Nephron progenitor cell (in vitro differentiated cells): Measurements from ENCODE around the gene A2ML1.
"Not testable (repeated sequence)": the region's sequence is repeated elsewhere in the genome, so short reads cannot be mapped to it uniquely, and the experiment has no call there.

ENCODE experiments used
- DNase-seq: peaks from one replicate; pipeline ENCODE4 v3.0.0; 2021
- H3K27ac Mint-ChIP-seq: 2 replicates; pipeline ENCODE4 v1.8.0; 2021; ENCODE audit warnings: mild to moderate bottlenecking, moderate library complexity, mixed read lengths
- H3K27me3 Mint-ChIP-seq: 2 replicates; pipeline ENCODE4 v1.8.0; 2021; ENCODE audit warnings: mild to moderate bottlenecking, low read depth, mixed read lengths; ENCODE audit not compliant: poor library complexity
- H3K36me3 Mint-ChIP-seq: 2 replicates; pipeline ENCODE4 v1.8.0; 2021; ENCODE audit warnings: low read depth, mixed read lengths
- H3K4me1 Mint-ChIP-seq: 2 replicates; pipeline ENCODE4 v1.8.0; 2021; ENCODE audit warnings: mixed read lengths
- H3K4me3 Mint-ChIP-seq: 2 replicates; pipeline ENCODE4 v1.8.0; 2021; ENCODE audit warnings: mild to moderate bottlenecking, moderate library complexity, mixed read lengths
- H3K9me3 Mint-ChIP-seq: 2 replicates; pipeline ENCODE4 v1.8.0; 2021; ENCODE audit warnings: mild to moderate bottlenecking, moderate library complexity, mixed read lengths
- TF ChIP-seq, protein P1 (sequence below): fragments of 200-600 bp; sonication (generic); IDR thresholded peaks from 2 replicates; pipeline ENCODE4 v1.5.0; 2021; ENCODE audit warnings: antibody characterized with exemption

A2ML1 gene

GRCh38 chr12:8917031-8917430 is 94.6 kb downstream of the A2ML1 start:
- DNase-seq, result no peak
- H3K36me3 Mint-ChIP-seq, result peaks cover 21% of the 10 kb centered on the region
- peaks cover 22% of the 10 kb centered on the region for H3K4me1 Mint-ChIP-seq
- H3K4me3 Mint-ChIP-seq, result no peak overlapping the region
- H3K27ac Mint-ChIP-seq, result no peak overlapping the region
- TF ChIP-seq, protein P1, sequence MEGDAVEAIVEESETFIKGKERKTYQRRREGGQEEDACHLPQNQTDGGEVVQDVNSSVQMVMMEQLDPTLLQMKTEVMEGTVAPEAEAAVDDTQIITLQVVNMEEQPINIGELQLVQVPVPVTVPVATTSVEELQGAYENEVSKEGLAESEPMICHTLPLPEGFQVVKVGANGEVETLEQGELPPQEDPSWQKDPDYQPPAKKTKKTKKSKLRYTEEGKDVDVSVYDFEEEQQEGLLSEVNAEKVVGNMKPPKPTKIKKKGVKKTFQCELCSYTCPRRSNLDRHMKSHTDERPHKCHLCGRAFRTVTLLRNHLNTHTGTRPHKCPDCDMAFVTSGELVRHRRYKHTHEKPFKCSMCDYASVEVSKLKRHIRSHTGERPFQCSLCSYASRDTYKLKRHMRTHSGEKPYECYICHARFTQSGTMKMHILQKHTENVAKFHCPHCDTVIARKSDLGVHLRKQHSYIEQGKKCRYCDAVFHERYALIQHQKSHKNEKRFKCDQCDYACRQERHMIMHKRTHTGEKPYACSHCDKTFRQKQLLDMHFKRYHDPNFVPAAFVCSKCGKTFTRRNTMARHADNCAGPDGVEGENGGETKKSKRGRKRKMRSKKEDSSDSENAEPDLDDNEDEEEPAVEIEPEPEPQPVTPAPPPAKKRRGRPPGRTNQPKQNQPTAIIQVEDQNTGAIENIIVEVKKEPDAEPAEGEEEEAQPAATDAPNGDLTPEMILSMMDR, result no peak
- no peaks in the 10 kb centered on the region for H3K9me3 Mint-ChIP-seq
- no peaks in the 10 kb centered on the region for H3K27me3 Mint-ChIP-seq

GRCh38 chr12:8917751-8918150 is 95.3 kb downstream of the A2ML1 start:
- TF ChIP-seq, protein P1, result no peak
- no peak overlapping the region for H3K27ac Mint-ChIP-seq
- H3K9me3 Mint-ChIP-seq, result no peaks in the 10 kb centered on the region
- H3K27me3 Mint-ChIP-seq, result no peaks in the 10 kb centered on the region
- peaks cover 28% of the 10 kb centered on the region for H3K36me3 Mint-ChIP-seq
- no peak for DNase-seq
- H3K4me3 Mint-ChIP-seq, result no peak overlapping the region
- H3K4me1 Mint-ChIP-seq, result peaks cover 14% of the 10 kb centered on the region

- peaks cover 33% of the 10 kb centered on the region for H3K36me3 Mint-ChIP-seq
- H3K27ac Mint-ChIP-seq, H3K9me3 Mint-ChIP-seq, H3K27me3 Mint-ChIP-seq, H3K4me1 Mint-ChIP-seq, DNase-seq, H3K4me3 Mint-ChIP-seq: not testable (repeated sequence)
Observed at GRCh38 chr12:8919643-8920042, 97.2 kb downstream of the A2ML1 start.

- H3K27ac Mint-ChIP-seq, result peak overlapping the region; percentile 3
- peaks cover 33% of the 10 kb centered on the region for H3K36me3 Mint-ChIP-seq
- no peak overlapping the region for H3K4me3 Mint-ChIP-seq
- H3K9me3 Mint-ChIP-seq, result no peaks in the 10 kb centered on the region
- TF ChIP-seq, protein P1, result no peak
- no peaks in the 10 kb centered on the region for H3K27me3 Mint-ChIP-seq
- DNase-seq, result no peak
- no peaks in the 10 kb centered on the region for H3K4me1 Mint-ChIP-seq
Observed at GRCh38 chr12:8922544-8922943, 100.1 kb downstream of the A2ML1 start.
